Activated naive CD4-positive, alpha-beta T cell treated with anti-CD3 and anti-CD28 coated beads for 36 hours (primary cell): ENCODE data around the gene ARID1A. TPM values are rescaled to one million over a fixed set of nuclear protein-coding genes. Genes with fewer than 3 reads are reported as not detected.
A peak's percentile ranks its signal among the peaks of the same experiment; 100 is the strongest.

Experiments used
- CTCF ChIA-PET: fragments of 350-600 bp; sonication (Branson Sonifier 250); formaldehyde crosslinking; loops from one replicate; lab custom pipeline; 2021; ENCODE audit warnings: antibody characterized with exemption; lab: Charles Lee
- DNase-seq: peaks from one replicate; pipeline ENCODE4 v3.0.0-alpha.2; 2020
- H3K27ac Mint-ChIP-seq: one replicate; pipeline ENCODE4 v1.8.0; 2021; ENCODE audit warnings: mild to moderate bottlenecking, mixed read lengths
- H3K27me3 Mint-ChIP-seq: one replicate; pipeline ENCODE4 v1.8.0; 2021; ENCODE audit warnings: low read depth, mixed read lengths
- H3K36me3 Mint-ChIP-seq: one replicate; pipeline ENCODE4 v1.8.0; 2021; ENCODE audit warnings: low read depth, mixed read lengths
- H3K4me1 Mint-ChIP-seq: one replicate; pipeline ENCODE4 v1.8.0; 2021; ENCODE audit warnings: low read depth, mixed read lengths
- H3K4me3 Mint-ChIP-seq: one replicate; pipeline ENCODE4 v1.8.0; 2021; ENCODE audit warnings: mild to moderate bottlenecking, moderate library complexity, mixed read lengths
- H3K9me3 Mint-ChIP-seq: one replicate; pipeline ENCODE4 v1.8.0; 2021; ENCODE audit warnings: mixed read lengths
- intact Hi-C: fragments of 100-400 bp; cut with micrococcal nuclease; formaldehyde crosslinking; loops from one replicate; pipeline ENCODE4 v1.15.1; 2023
- total RNA-seq, 2 experiments: library from RNA; stranded (reverse); gene quantifications; one replicate each; pipeline ENCODE4 v1.2.3, GENCODE V29; 2021

Gene ARID1A
- total RNA-seq, 2 experiments from 2014 or later, result 65.0 to 65.9 TPM

GRCh38 chr1:26824731-26825130 lies 128.9 kb downstream of the ARID1A start:
- Mint-ChIP-seq H3K36me3 (peaks cover 12% of the 10 kb centered on the region), H3K9me3 (no peaks in the 10 kb centered on the region), H3K27ac (no peak overlapping the region), H3K27me3 (no peaks in the 10 kb centered on the region), H3K4me1 (peaks cover 45% of the 10 kb centered on the region), H3K4me3 (no peak overlapping the region)
- CTCF ChIA-PET, result interaction anchor here (1.0 to 1.5 kb wide), 4 partner anchors 14 to 222 kb away, joined by 3 to 8 read pairs (median 4); no protein-coding TSS in a partner anchor
- intact Hi-C loops, result no loop called here
- no peak for DNase-seq

DNA sequence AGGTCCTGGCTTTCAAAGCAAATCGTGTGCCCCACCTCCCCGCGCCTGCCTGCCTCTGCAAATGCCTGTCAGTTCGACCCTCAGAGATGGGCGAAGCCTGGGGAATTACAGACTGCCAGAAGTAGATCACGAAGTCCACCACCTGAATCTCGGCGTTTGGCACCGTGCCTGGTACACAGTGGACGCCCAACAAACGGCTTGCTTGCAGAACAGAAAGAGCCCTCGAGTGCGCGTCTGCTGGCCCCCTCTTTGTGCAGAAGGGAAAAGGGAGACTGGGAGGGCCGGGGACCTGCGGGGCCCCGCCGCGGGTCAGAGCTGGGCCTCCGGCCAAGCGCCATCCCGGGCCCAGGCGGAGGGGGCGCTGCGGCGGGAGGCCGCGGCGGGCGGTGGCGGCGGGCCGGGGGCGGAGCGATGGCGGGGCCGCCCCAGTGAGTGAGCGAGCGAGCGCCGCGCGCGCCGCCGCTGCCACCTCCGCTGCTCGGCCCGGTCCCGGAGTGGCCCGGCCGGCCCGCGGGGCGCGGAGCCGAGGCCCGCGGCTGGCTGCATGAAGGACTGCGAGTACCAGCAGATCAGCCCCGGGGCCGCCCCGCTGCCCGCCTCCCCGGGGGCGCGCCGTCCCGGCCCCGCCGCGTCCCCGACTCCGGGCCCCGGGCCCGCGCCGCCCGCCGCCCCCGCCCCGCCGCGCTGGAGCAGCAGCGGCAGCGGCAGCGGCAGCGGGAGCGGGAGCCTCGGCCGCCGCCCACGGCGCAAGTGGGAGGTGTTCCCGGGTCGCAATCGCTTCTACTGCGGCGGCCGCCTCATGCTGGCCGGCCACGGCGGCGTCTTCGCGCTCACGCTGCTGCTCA lies 130.7 kb downstream of the ARID1A start, which contains the start of gene ZDHHC18:
TSS of gene ZDHHC18 (plus strand) at position 428 of the 845 bp plus-strand sequence. CDS start at position 545, 117 bp downstream.
- CTCF ChIA-PET, result no interaction called here
- H3K27me3 Mint-ChIP-seq, result no peaks in the 10 kb centered on the region
- H3K4me3 Mint-ChIP-seq, result peak within 1 kb of the TSS; percentile 88
- intact Hi-C loops, result no loop called here
- peaks cover 50% of the 10 kb centered on the region for H3K4me1 Mint-ChIP-seq
- peaks cover 19% of the 10 kb centered on the region for H3K36me3 Mint-ChIP-seq
- no peaks in the 10 kb centered on the region for H3K9me3 Mint-ChIP-seq
- H3K27ac Mint-ChIP-seq, result peak within 1 kb of the TSS; percentile 93
- peak; percentile 66 for DNase-seq

DNA sequence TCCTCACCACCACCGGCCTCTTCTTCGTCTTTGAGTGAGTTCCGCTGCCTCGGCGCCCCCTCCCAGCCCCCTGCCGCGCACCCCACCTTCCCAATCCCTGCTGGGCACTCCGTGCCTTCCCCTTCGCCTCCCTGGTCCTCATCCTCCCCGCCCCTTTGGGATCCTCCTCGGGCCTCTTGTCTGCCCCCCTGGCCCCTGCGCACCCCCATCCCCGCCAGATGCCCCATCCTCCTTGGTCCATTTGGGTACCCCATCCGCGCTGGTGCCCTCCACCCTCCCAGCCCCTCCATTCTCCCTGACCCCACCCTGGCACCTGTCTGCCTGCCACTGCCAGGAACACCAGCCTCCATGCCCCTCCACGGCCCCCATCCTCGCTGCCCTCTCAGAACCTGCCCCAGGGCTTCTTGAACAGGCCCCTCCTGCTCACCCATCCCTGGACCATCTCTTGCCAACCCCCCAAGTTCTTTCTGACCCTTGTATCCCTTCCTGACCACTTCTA lies 131.3 kb downstream of the ARID1A start:
- no peak for DNase-seq
- intact Hi-C loops, result no loop called here
- H3K27ac Mint-ChIP-seq, result peak overlapping the region; percentile 85
- H3K9me3 Mint-ChIP-seq, result no peaks in the 10 kb centered on the region
- H3K4me3 Mint-ChIP-seq, result peak overlapping the region; percentile 87
- peaks cover 56% of the 10 kb centered on the region for H3K4me1 Mint-ChIP-seq
- peaks cover 21% of the 10 kb centered on the region for H3K36me3 Mint-ChIP-seq
- H3K27me3 Mint-ChIP-seq, result no peaks in the 10 kb centered on the region
- CTCF ChIA-PET, result interaction anchor here (1.6 kb wide), 2 partner anchors 17 to 225 kb away, joined by 4 to 10 read pairs; no protein-coding TSS in a partner anchor

- DNase-seq, result no peak
- peaks cover 23% of the 10 kb centered on the region for H3K36me3 Mint-ChIP-seq
- H3K27ac Mint-ChIP-seq, result peak overlapping the region; percentile 85
- H3K4me1 Mint-ChIP-seq, result peaks cover 61% of the 10 kb centered on the region
- CTCF ChIA-PET, result interaction anchor here (1.6 kb wide), 2 partner anchors 17 to 225 kb away, joined by 4 to 10 read pairs; no protein-coding TSS in a partner anchor
- no peaks in the 10 kb centered on the region for H3K27me3 Mint-ChIP-seq
- H3K4me3 Mint-ChIP-seq, result peak overlapping the region; percentile 87
- no peaks in the 10 kb centered on the region for H3K9me3 Mint-ChIP-seq
- intact Hi-C loops, result no loop called here
Measured at GRCh38 chr1:26827663-26828062, 131.8 kb downstream of the ARID1A start.

GRCh38 chr1:26828411-26828991 lies 132.7 kb downstream of the ARID1A start:
- H3K4me3 Mint-ChIP-seq, result peak overlapping the region; percentile 87
- peaks cover 28% of the 10 kb centered on the region for H3K36me3 Mint-ChIP-seq

DNA sequence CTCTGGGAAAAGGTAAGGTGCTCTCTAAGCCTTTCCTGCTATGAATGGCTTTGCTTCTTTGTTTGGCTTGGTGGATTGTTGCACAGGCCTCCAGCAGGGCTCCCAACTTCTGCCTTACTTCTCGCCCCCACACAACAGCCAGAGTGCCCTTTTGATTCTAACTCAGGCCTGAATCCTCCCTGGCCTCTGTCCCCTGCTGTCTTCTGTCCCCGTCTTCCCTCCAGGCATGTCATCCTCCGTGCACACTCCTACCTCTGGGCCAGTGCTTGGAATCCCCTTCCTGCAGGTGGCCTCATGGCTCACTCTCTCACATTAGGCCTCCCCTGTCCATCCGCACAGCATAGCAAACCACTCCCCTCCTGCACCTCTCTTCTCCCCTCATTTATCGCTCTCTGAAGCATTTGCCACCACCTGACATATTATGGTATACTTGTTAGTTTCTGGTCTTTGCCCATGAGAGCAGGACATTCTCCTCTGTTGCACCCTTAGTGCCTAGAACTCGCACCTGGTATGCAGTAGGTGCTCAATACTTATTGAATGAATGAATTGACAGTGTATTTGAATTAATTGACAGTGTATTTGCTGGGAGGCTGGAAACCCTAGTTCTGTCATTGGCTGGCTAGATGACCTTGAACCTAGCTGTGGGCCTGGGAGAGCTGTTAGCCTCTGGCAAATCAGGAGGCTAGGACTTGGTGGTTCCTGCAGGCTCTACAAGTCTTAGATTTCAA lies 133.5 kb downstream of the ARID1A start:
- no peaks in the 10 kb centered on the region for H3K9me3 Mint-ChIP-seq
- H3K36me3 Mint-ChIP-seq, result peaks cover 33% of the 10 kb centered on the region
- DNase-seq, result no peak
- CTCF ChIA-PET, result interaction anchor here (1.0 to 1.3 kb wide), 2 partner anchors 39 to 329 kb away, joined by 3 to 5 read pairs; no protein-coding TSS in a partner anchor
- H3K27ac Mint-ChIP-seq, result peak overlapping the region; percentile 85
- no peaks in the 10 kb centered on the region for H3K27me3 Mint-ChIP-seq
- H3K4me1 Mint-ChIP-seq, result peaks cover 74% of the 10 kb centered on the region
- H3K4me3 Mint-ChIP-seq, result peak overlapping the region; percentile 87
- intact Hi-C loops, result no loop called here

More at GRCh38 chr1:26828411-26828991, 132.7 kb downstream of the ARID1A start:
- peaks cover 66% of the 10 kb centered on the region for H3K4me1 Mint-ChIP-seq
- intact Hi-C loops, result no loop called here
- no peaks in the 10 kb centered on the region for H3K9me3 Mint-ChIP-seq
- peak; percentile 57 for DNase-seq
- CTCF ChIA-PET, result interaction anchor here (0.9 to 1.6 kb wide), 4 partner anchors 18 to 226 kb away, joined by 3 to 10 read pairs (median 4); no protein-coding TSS in a partner anchor
- peak overlapping the region; percentile 85 for H3K27ac Mint-ChIP-seq
- H3K27me3 Mint-ChIP-seq, result no peaks in the 10 kb centered on the region

GRCh38 chr1:26831059-26831458 lies 135.2 kb downstream of the ARID1A start:
- DNase-seq, result no peak
- Mint-ChIP-seq H3K4me1 (peaks cover 69% of the 10 kb centered on the region), H3K9me3 (no peaks in the 10 kb centered on the region), H3K36me3 (peaks cover 43% of the 10 kb centered on the region), H3K27me3 (no peaks in the 10 kb centered on the region), H3K4me3 (no peak overlapping the region), H3K27ac (peak overlapping the region; percentile 48)
- CTCF ChIA-PET, result interaction anchor here (1.6 to 4.5 kb wide), 2 partner anchors 10 to 31 kb away, joined by 3 to 26 read pairs; no protein-coding TSS in a partner anchor
- intact Hi-C loops, result no loop called here

Other genes starting within 250 kb of the ARID1A start
- 100 to 1,000 TPM; 883 to 886 TPM for gene HMGN2, start 223.6 kb upstream of the ARID1A start, total RNA-seq
- gene RPS6KA1, start 166.3 kb upstream of the ARID1A start, total RNA-seq, result 10 to 100 TPM; 83.5 to 86.4 TPM
- 10 to 100 TPM; 10.6 to 11.2 TPM for gene PIGV, start 91.9 kb downstream of the ARID1A start, total RNA-seq
- gene ZDHHC18, start 130.7 kb downstream of the ARID1A start, total RNA-seq, result 10 to 100 TPM; 37.3 to 39.0 TPM
- under 1 TPM; 0.26 to 0.52 TPM for gene SFN, start 167.1 kb downstream of the ARID1A start, total RNA-seq
- gene GPN2, start 194.3 kb downstream of the ARID1A start, total RNA-seq, result 10 to 100 TPM; 19.8 to 20.7 TPM
- gene GPATCH3, start 204.5 kb downstream of the ARID1A start, total RNA-seq, result 1 to 10 TPM; 7.9 to 8.5 TPM
- gene NR0B2, start 218.0 kb downstream of the ARID1A start, total RNA-seq, result not detected
- 10 to 100 TPM; 75.3 to 78.1 TPM for gene NUDC, start 225.7 kb downstream of the ARID1A start, total RNA-seq